SK-N-SH (cell line): ENCODE results near the gene TSHZ3.

ENCODE experiments used
- CTCF ChIP-seq: fragments of 200-600 bp; sonication (generic); IDR thresholded peaks from 2 replicates; pipeline ENCODE4 v1.6.1; 2017; ENCODE audit warnings: antibody characterized with exemption, mild to moderate bottlenecking, moderate library complexity
- EP300 ChIP-seq, 2 experiments: IDR thresholded peaks; 2 replicates each; pipeline versions ENCODE4 v1.4.0 to v1.6.1; 2012; ENCODE audit warnings: borderline replicate concordance in 1 of 2, low read depth in 1 of 2, low read length in 1 of 2
- FOXM1 ChIP-seq: IDR thresholded peaks from 2 replicates; pipeline ENCODE4 v1.4.0; 2012; ENCODE audit warnings: low read depth, mild to moderate bottlenecking
- GATA2 ChIP-seq: sonication (generic); formaldehyde crosslinking; IDR thresholded peaks from 2 replicates; pipeline ENCODE4 v1.5.0; 2020; ENCODE audit warnings: mild to moderate bottlenecking, missing genetic modification reagents
- RAD21 ChIP-seq: IDR thresholded peaks from 2 replicates; pipeline ENCODE4 v1.6.1; 2012; ENCODE audit warnings: mild to moderate bottlenecking, low read length
- TF ChIP-seq, protein P1 (sequence below): IDR thresholded peaks from 2 replicates; pipeline ENCODE4 v1.6.1; 2012; ENCODE audit warnings: mild to moderate bottlenecking, low read depth, low read length, moderate library complexity

- TF ChIP-seq RAD21, result no peak
- TF ChIP-seq CTCF, result no peak
- no peak for TF ChIP-seq GATA2 (CRISPR knock-in tag)
- TF ChIP-seq, protein P1, sequence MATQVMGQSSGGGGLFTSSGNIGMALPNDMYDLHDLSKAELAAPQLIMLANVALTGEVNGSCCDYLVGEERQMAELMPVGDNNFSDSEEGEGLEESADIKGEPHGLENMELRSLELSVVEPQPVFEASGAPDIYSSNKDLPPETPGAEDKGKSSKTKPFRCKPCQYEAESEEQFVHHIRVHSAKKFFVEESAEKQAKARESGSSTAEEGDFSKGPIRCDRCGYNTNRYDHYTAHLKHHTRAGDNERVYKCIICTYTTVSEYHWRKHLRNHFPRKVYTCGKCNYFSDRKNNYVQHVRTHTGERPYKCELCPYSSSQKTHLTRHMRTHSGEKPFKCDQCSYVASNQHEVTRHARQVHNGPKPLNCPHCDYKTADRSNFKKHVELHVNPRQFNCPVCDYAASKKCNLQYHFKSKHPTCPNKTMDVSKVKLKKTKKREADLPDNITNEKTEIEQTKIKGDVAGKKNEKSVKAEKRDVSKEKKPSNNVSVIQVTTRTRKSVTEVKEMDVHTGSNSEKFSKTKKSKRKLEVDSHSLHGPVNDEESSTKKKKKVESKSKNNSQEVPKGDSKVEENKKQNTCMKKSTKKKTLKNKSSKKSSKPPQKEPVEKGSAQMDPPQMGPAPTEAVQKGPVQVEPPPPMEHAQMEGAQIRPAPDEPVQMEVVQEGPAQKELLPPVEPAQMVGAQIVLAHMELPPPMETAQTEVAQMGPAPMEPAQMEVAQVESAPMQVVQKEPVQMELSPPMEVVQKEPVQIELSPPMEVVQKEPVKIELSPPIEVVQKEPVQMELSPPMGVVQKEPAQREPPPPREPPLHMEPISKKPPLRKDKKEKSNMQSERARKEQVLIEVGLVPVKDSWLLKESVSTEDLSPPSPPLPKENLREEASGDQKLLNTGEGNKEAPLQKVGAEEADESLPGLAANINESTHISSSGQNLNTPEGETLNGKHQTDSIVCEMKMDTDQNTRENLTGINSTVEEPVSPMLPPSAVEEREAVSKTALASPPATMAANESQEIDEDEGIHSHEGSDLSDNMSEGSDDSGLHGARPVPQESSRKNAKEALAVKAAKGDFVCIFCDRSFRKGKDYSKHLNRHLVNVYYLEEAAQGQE, result no peak
- TF ChIP-seq FOXM1, result no peak
- TF ChIP-seq EP300 (IDR thresholded peaks at IDR 0.05; ENCODE audit: borderline replicate concordance in 1 of 2, low read depth in 1 of 2, low read length in 1 of 2), result no peak
Observed at GRCh38 chr19:31328238-31328637, 21.0 kb downstream of the TSHZ3 start.
